ENCODE results near the gene LIX1L.
A peak's percentile ranks its signal among the peaks of the same experiment; 100 is the strongest.
"Not testable (repeated sequence)": the region's sequence is repeated elsewhere in the genome, so short reads cannot be mapped to it uniquely, and the experiment has no call there.

LIX1L gene

GRCh38 chr1:145927916-145928643 lies 29.7 kb downstream of the LIX1L start:
- ATAC-seq: no peak

GRCh38 chr1:145927063-145927886 lies 30.5 kb downstream of the LIX1L start, which contains the start of gene RBM8A:
RBM8A (minus strand) TSS chr1:145927484; CDS start chr1:145927426, 58 bp downstream.
- ATAC-seq: peak; percentile 92 to 93

GRCh38 chr1:145926686-145927062 lies 31.1 kb downstream of the LIX1L start:
- ATAC-seq: peak; percentile 67 to 69

GRCh38 chr1:145922266-145922665 lies 35.6 kb downstream of the LIX1L start:
- ATAC-seq: no peak

GRCh38 chr1:145920297-145920696 lies 37.5 kb downstream of the LIX1L start:
- not testable (repeated sequence) for ATAC-seq

GRCh38 chr1:145918992-145919939 lies 38.6 kb downstream of the LIX1L start:
- ATAC-seq: peak; percentile 9 to 13

- peak; percentile 90 to 93 for ATAC-seq
Observed at GRCh38 chr1:145918144-145918991, 39.4 kb downstream of the LIX1L start, which contains the start of gene PEX11B. PEX11B (minus strand) TSS chr1:145918717; CDS start chr1:145918688, 29 bp downstream.

- ATAC-seq: no peak
Observed at GRCh38 chr1:145917595-145917994, 40.2 kb downstream of the LIX1L start.

- ATAC-seq: no peak
Observed at GRCh38 chr1:145916745-145917144, 41.1 kb downstream of the LIX1L start.

- no peak for ATAC-seq
Observed at GRCh38 chr1:145912128-145912641, 45.6 kb downstream of the LIX1L start.

- ATAC-seq: no peak
Observed at GRCh38 chr1:145908653-145909052, 49.2 kb downstream of the LIX1L start.

- no peak for ATAC-seq
Observed at GRCh38 chr1:145906954-145907753, 50.7 kb downstream of the LIX1L start.

- no peak for ATAC-seq
Observed at GRCh38 chr1:145901312-145902021, 56.4 kb downstream of the LIX1L start.

- no peak for ATAC-seq
Observed at GRCh38 chr1:145898756-145899155, 59.1 kb downstream of the LIX1L start.

GRCh38 chr1:145897969-145898368 lies 59.8 kb downstream of the LIX1L start:
- no peak for ATAC-seq

GRCh38 chr1:145895471-145895870 lies 62.3 kb downstream of the LIX1L start:
- ATAC-seq: no peak

- ATAC-seq: no peak
Observed at GRCh38 chr1:145893306-145894055, 64.3 kb downstream of the LIX1L start.

- ATAC-seq: no peak
Observed at GRCh38 chr1:145892486-145893087, 65.2 kb downstream of the LIX1L start.

Measured in activated CD4-positive, CD25-positive, alpha-beta regulatory T cell treated with anti-CD3 and anti-CD28 coated beads, Interleukin-2, amount 50 U/mL, for 24 hours (primary cell).